Measurements from ENCODE around the gene PCDHGA9. TPM values are rescaled to one million over a fixed set of nuclear protein-coding genes. Genes with fewer than 3 reads are reported as not detected.
"Not testable (repeated sequence)": the region's sequence is repeated elsewhere in the genome, so short reads cannot be mapped to it uniquely, and the experiment has no call there.

PCDHGA9 gene
- polyA plus RNA-seq (ENCODE audit: insufficient read length in 4 of 4), result 1 to 10 TPM; 5.0 to 6.4 (median 5.3) TPM

GRCh38 chr5:141402553-141403243 is at the start of gene PCDHGA9:
TSS of gene PCDHGA9 (plus strand) at chr5:141402778. CDS start at chr5:141402953, 175 bp downstream.
- DNase-seq (ENCODE audit: low read depth in 4 of 4, low spot score in 2 of 4), result no peak

- no peak for DNase-seq (ENCODE audit: low read depth in 4 of 4, low spot score in 2 of 4)
Measured at GRCh38 chr5:141354900-141355469, 47.6 kb upstream of the PCDHGA9 start, which contains the start of gene PCDHGA4. TSS of gene PCDHGA4 (plus strand) at chr5:141355021. CDS start at chr5:141355108, 87 bp downstream.

- DNase-seq (ENCODE audit: low read depth in 4 of 4, low spot score in 2 of 4), result no peak
Measured at GRCh38 chr5:141355641-141356040, 46.9 kb upstream of the PCDHGA9 start.

- DNase-seq (ENCODE audit: low read depth in 4 of 4, low spot score in 2 of 4), result no peak
Measured at GRCh38 chr5:141356133-141356532, 46.4 kb upstream of the PCDHGA9 start.

- DNase-seq (ENCODE audit: low read depth in 4 of 4, low spot score in 2 of 4), result no peak
Measured at GRCh38 chr5:141356950-141357349, 45.6 kb upstream of the PCDHGA9 start.

- no peak for DNase-seq (ENCODE audit: low read depth in 4 of 4, low spot score in 2 of 4)
Measured at GRCh38 chr5:141359790-141360426, 42.7 kb upstream of the PCDHGA9 start, which contains the start of gene PCDHGB2. TSS of gene PCDHGB2 (plus strand) at chr5:141359994. CDS start at chr5:141360136, 142 bp downstream.

GRCh38 chr5:141360685-141361084 is 41.9 kb upstream of the PCDHGA9 start:
- no peak for DNase-seq (ENCODE audit: low read depth in 4 of 4, low spot score in 2 of 4)

- no peak for DNase-seq (ENCODE audit: low read depth in 4 of 4, low spot score in 2 of 4)
Measured at GRCh38 chr5:141362719-141363118, 39.9 kb upstream of the PCDHGA9 start.

- DNase-seq (ENCODE audit: low read depth in 4 of 4, low spot score in 2 of 4), result no peak
Measured at GRCh38 chr5:141363952-141364660, 38.5 kb upstream of the PCDHGA9 start, which contains the start of gene PCDHGA5. TSS of gene PCDHGA5 (plus strand) at chr5:141364162. CDS start at chr5:141364331, 169 bp downstream.

- no peak for DNase-seq (ENCODE audit: low read depth in 4 of 4, low spot score in 2 of 4)
Measured at GRCh38 chr5:141366016-141366896, 36.3 kb upstream of the PCDHGA9 start.

- no peak for DNase-seq (ENCODE audit: low read depth in 4 of 4, low spot score in 2 of 4)
Measured at GRCh38 chr5:141369994-141370848, 32.4 kb upstream of the PCDHGA9 start, which contains the start of gene PCDHGB3. TSS of gene PCDHGB3 (plus strand) at chr5:141370242. CDS start at chr5:141370395, 153 bp downstream.

- no peak for DNase-seq (ENCODE audit: low read depth in 4 of 4, low spot score in 2 of 4)
Measured at GRCh38 chr5:141371572-141372475, 30.8 kb upstream of the PCDHGA9 start.

GRCh38 chr5:141373673-141374317 is 28.8 kb upstream of the PCDHGA9 start, which contains the start of gene PCDHGA6:
TSS of gene PCDHGA6 (plus strand) at chr5:141373891. CDS start at chr5:141374084, 193 bp downstream.
- DNase-seq (ENCODE audit: low read depth in 4 of 4, low spot score in 2 of 4), result no peak

- DNase-seq (ENCODE audit: low read depth in 4 of 4, low spot score in 2 of 4), result no peak
Measured at GRCh38 chr5:141374627-141375026, 28.0 kb upstream of the PCDHGA9 start.

GRCh38 chr5:141375444-141376155 is 27.0 kb upstream of the PCDHGA9 start:
- not testable (repeated sequence) for DNase-seq (ENCODE audit: low read depth in 4 of 4, low spot score in 2 of 4)

GRCh38 chr5:141382469-141383294 is 19.9 kb upstream of the PCDHGA9 start, which contains the start of gene PCDHGA7:
TSS of gene PCDHGA7 (plus strand) at chr5:141382742. CDS start at chr5:141382900, 158 bp downstream.
- no peak for DNase-seq (ENCODE audit: low read depth in 4 of 4, low spot score in 2 of 4)

Data from left renal cortex interstitium (tissue), 4 donors.